ENCODE measurements around the gene TRIM33.
A peak's percentile ranks its signal among the peaks of the same experiment; 100 is the strongest.
"Not testable (repeated sequence)": the region's sequence is repeated elsewhere in the genome, so short reads cannot be mapped to it uniquely, and the experiment has no call there.

TRIM33 gene

DNA sequence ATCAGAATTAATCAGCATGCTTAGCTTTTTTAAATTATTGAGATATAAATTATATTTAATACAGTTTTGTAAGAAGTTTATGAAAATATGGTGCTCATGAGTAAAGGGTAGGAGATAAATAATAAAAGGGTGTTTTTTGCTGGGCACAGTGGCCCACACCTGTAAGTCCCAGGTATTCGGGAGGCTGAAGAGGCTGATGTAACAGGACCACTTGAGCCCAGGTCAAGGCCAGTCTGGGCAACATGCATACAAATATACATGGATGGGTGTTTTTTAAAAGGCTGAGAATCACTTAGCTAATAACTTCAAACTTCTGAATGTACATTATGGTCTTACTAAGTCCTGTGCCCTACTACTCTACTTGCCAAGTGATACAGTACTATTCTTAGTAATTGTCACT lies 73.2 kb downstream of the TRIM33 start:
- Histone ChIP-seq H3K9ac (no peak overlapping the region), H4K20me1 (peaks cover 0 to 25% (median 5%) of the 10 kb centered on the region in 11 experiments; a peak in 8 of 22 replicates), H3K27me3 (no peaks in the 10 kb centered on the region), H3K9me3 (replicated peaks in 1 of 11) (peaks cover 0 to 12% (median 0%) of the 10 kb centered on the region in 11 experiments; a peak in 4 of 22 replicates), H3K4me3 (no peak overlapping the region), H3K27ac (no peak overlapping the region), H3K4me2 (no peak overlapping the region), H3K4me1 (peaks cover 0 to 20% (median 0%) of the 10 kb centered on the region in 10 experiments; a peak in 5 of 20 replicates), H3K36me3 (peaks cover 37 to 97% (median 69%) of the 10 kb centered on the region in 11 experiments; a peak in 21 of 22 replicates)
- no peak for TF ChIP-seq Cebpa-rat (IDR thresholded peaks at IDR 0.05)

DNA sequence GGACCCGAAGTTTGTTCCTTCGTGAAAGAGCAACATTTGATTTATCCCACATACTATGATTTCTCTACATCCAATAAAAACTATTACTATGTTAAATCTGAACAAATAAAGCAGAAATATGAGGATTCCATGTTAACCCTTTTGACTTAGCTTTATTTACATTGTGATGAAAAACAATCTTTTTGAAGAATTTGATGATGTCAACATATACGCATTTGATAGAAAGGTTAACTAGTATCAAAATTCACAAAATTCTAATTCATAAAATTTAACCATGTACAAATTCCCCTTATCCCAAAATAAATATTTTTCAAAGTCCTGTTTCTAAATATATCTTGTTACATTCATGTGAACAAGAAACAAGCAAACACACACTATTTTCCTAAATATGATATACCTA lies 74.2 kb downstream of the TRIM33 start:
- no peak for TF ChIP-seq Cebpa-rat (IDR thresholded peaks at IDR 0.05)
- no peak overlapping the region for H3K4me3 ChIP-seq
- H3K27me3 ChIP-seq, result no peaks in the 10 kb centered on the region
- peaks cover 0 to 25% (median 5%) of the 10 kb centered on the region in 11 experiments; a peak in 8 of 22 replicates for H4K20me1 ChIP-seq
- no peak overlapping the region for H3K27ac ChIP-seq
- H3K9me3 ChIP-seq (replicated peaks in 1 of 11), result peaks cover 0 to 12% (median 0%) of the 10 kb centered on the region in 11 experiments; a peak in 3 of 22 replicates
- peaks cover 38 to 97% (median 71%) of the 10 kb centered on the region in 11 experiments; a peak in 21 of 22 replicates for H3K36me3 ChIP-seq
- H3K9ac ChIP-seq, result no peak overlapping the region
- peaks cover 0 to 24% (median 2%) of the 10 kb centered on the region in 10 experiments; a peak in 9 of 20 replicates for H3K4me1 ChIP-seq
- no peak overlapping the region for H3K4me2 ChIP-seq

DNA sequence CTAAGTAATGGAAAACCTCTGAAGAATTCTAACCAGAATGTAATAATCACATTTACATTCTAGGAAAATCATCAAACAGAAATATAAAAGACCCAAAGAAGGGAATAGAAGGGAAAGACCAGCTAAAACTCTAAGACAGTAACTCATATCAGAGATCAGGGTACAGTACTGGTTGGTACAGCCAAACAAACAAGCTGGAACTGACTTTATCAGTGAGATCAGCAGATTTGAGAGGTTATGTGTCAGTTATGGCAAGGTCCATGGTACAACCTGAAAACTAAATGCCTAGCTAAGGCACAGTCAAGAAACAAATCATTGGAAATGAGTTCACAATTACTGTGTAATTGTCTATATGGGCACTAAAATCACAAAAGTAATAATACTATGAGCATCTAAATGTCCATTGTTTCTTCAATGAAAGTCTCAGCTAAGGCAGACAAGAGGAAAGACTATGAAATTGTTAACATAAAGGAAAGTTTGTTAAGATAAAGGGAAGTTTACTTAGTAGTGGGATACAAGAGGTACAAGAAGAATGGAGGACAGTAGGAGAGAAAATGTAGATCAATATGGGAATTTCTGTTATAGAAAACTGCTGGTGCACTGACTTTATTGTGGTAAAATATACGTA lies 75.8 kb downstream of the TRIM33 start:
- Histone ChIP-seq H3K27me3 (no peaks in the 10 kb centered on the region), H3K4me1 (peaks cover 5 to 24% (median 15%) of the 10 kb centered on the region in 10 experiments; a peak in 18 of 20 replicates), H3K4me2 (no peak overlapping the region), H3K4me3 (no peak overlapping the region), H3K27ac (no peak overlapping the region), H3K9me3 (replicated peaks in 1 of 11) (peaks cover 0 to 5% (median 0%) of the 10 kb centered on the region in 11 experiments; a peak in 2 of 22 replicates), H3K9ac (no peak overlapping the region), H3K36me3 (peaks cover 37 to 97% (median 72%) of the 10 kb centered on the region in 11 experiments), H4K20me1 (peaks cover 0 to 24% (median 5%) of the 10 kb centered on the region in 11 experiments; a peak in 10 of 22 replicates)
- no peak for TF ChIP-seq Cebpa-rat (IDR thresholded peaks at IDR 0.05)

DNA sequence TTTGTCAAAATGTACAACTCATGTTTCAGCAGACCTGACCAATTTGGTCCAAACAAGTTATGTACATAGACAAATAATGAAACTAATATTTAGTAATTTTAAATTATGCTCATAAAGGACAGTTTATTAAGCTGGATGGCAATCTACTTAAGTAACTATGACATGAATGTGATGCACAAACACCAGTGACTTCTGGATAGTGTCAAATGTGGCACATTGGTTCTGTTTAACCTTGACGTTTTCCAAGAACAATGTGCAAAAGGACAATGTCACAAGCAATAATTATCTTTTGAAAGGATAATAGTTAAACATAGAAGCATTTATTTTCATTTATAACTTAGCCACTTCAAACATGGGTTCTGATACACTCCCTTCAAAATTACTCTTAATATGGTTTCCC lies 80.0 kb downstream of the TRIM33 start:
- no peak overlapping the region for H3K27ac ChIP-seq
- H3K36me3 ChIP-seq, result peaks cover 38 to 96% (median 66%) of the 10 kb centered on the region in 11 experiments
- TF ChIP-seq Cebpa-rat (IDR thresholded peaks at IDR 0.05), result no peak
- H3K9me3 ChIP-seq (replicated peaks in 1 of 11), result no peaks in the 10 kb centered on the region
- H3K4me2 ChIP-seq, result peak overlapping the region in 4 of 11 experiments; percentile 11 to 46 (median 22); a peak in 1 of 22 replicates
- peaks cover 0 to 23% (median 18%) of the 10 kb centered on the region in 10 experiments; a peak in 17 of 20 replicates for H3K4me1 ChIP-seq
- peaks cover 0 to 21% (median 3%) of the 10 kb centered on the region in 11 experiments; a peak in 9 of 22 replicates for H4K20me1 ChIP-seq
- H3K9ac ChIP-seq, result no peak overlapping the region
- H3K27me3 ChIP-seq, result no peaks in the 10 kb centered on the region
- no peak overlapping the region for H3K4me3 ChIP-seq

DNA sequence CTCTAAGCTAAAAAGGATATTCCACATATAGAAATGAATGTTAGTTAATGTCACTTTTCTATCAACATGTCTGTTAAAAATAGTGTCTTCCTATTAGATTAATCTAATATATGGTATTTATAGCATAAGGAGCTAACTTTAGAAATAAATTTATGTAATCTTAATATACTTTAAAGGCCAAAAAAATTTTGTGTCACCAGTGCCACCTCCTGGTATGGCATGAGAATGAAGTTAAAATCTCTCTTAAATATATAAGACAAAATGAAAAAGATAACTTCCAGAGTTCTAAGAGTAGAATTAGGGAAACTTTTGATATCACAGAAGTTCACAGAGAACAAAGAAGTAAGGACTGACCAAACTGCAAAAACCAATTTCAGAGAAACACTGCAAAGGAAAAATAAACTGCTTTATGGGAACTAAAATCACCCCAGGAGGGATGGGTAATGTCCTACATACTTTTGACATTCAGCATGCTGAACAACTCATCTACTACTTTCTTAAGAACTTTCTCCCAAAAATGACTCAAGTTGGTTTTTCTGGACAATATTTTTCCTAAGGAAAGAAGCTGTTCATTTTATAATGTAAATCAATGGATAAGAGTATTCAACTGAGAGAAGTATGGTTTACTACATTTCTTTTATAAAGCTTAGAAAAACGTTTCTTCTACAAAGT lies 82.8 kb downstream of the TRIM33 start:
- no peaks in the 10 kb centered on the region for H3K9me3 ChIP-seq (replicated peaks in 1 of 11)
- peaks cover 0 to 23% (median 18%) of the 10 kb centered on the region in 10 experiments; a peak in 17 of 20 replicates for H3K4me1 ChIP-seq
- no peak overlapping the region for H3K27ac ChIP-seq
- H3K27me3 ChIP-seq, result no peaks in the 10 kb centered on the region
- H3K4me2 ChIP-seq, result no peak overlapping the region
- H4K20me1 ChIP-seq, result peaks cover 0 to 21% (median 0%) of the 10 kb centered on the region in 11 experiments; a peak in 6 of 22 replicates
- no peak overlapping the region for H3K4me3 ChIP-seq
- H3K36me3 ChIP-seq, result peaks cover 59 to 97% (median 79%) of the 10 kb centered on the region in 11 experiments
- no peak overlapping the region for H3K9ac ChIP-seq
- no peak for TF ChIP-seq Cebpa-rat (IDR thresholded peaks at IDR 0.05)

DNA sequence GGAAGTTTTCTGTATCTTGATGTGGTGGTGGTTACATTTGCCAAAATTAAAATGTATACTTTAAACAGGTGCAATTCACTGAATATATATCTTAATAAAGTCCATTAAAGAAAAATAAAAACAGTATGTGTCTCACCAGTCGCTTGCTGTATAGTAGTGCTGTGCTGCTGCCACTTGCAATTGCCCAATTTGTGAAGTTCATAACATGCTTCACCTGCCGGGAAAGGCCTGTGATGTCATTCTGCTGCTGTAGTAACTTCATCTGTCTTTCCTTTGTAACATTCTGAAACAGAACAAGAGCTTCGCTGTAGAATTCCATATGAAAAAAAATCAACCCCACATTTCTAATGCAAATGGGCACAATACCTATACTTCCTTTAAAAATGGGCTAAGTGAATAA lies 83.4 kb downstream of the TRIM33 start:
- Histone ChIP-seq H3K4me2 (no peak overlapping the region), H3K9ac (no peak overlapping the region), H3K36me3 (peaks cover 58 to 97% (median 78%) of the 10 kb centered on the region in 11 experiments), H4K20me1 (peaks cover 0 to 21% (median 0%) of the 10 kb centered on the region in 11 experiments; a peak in 6 of 22 replicates), H3K4me3 (no peak overlapping the region), H3K9me3 (replicated peaks in 1 of 11) (no peaks in the 10 kb centered on the region), H3K27me3 (no peaks in the 10 kb centered on the region), H3K4me1 (peaks cover 0 to 23% (median 18%) of the 10 kb centered on the region in 10 experiments; a peak in 17 of 20 replicates), H3K27ac (no peak overlapping the region)
- no peak for TF ChIP-seq Cebpa-rat (IDR thresholded peaks at IDR 0.05)

DNA sequence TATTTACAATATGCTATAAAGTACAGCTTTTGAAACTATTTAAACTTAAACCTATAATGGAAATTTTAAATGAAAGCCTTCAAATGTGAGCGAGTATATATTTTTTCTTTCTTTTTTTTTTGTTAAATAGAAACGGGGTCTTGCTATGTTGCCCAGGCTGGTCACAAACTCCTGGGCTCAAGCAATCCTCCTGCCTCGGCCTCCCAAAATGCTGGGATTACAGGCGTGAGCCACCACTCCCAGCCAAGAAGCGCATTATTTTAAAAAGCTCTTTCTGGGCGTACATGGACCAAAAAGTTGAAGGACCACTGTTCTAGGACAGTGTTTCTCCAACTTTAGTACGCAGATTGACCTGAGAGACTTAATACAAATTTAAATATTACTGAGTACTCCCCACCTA lies 87.5 kb downstream of the TRIM33 start:
- Histone ChIP-seq H3K4me2 (no peak overlapping the region), H4K20me1 (peaks cover 0 to 11% (median 0%) of the 10 kb centered on the region in 11 experiments; a peak in 4 of 22 replicates), H3K27ac (no peak overlapping the region), H3K27me3 (no peaks in the 10 kb centered on the region), H3K9ac (no peak overlapping the region), H3K36me3 (peaks cover 89 to 98% (median 94%) of the 10 kb centered on the region in 11 experiments), H3K9me3 (replicated peaks in 1 of 11) (peaks cover 0 to 11% (median 7%) of the 10 kb centered on the region in 11 experiments; a peak in 7 of 22 replicates), H3K4me1 (no peaks in the 10 kb centered on the region), H3K4me3 (no peak overlapping the region)
- no peak for TF ChIP-seq Cebpa-rat (IDR thresholded peaks at IDR 0.05)

DNA sequence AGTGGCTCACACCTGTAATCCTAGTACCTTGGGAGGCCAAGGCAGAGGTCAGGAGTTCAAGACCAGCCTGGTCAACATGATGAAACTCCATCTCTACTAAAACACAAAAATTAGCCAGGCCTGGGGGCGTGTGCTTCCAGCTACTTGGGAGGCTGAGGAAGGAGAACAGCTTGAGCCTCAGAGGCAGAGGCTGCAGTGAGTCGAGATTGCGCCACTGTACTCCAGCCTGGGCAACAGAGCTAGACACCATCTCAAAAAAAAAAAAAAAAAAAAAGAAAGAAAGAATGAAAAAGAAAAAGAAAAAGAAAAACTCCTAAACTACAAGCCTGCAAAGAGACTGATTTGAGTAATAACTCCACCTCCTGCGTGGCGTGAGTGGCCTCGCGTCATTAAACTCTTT lies 92.1 kb downstream of the TRIM33 start:
- peaks cover 90 to 100% (median 98%) of the 10 kb centered on the region in 11 experiments for H3K36me3 ChIP-seq
- H3K4me1 ChIP-seq, result not testable (repeated sequence)

DNA sequence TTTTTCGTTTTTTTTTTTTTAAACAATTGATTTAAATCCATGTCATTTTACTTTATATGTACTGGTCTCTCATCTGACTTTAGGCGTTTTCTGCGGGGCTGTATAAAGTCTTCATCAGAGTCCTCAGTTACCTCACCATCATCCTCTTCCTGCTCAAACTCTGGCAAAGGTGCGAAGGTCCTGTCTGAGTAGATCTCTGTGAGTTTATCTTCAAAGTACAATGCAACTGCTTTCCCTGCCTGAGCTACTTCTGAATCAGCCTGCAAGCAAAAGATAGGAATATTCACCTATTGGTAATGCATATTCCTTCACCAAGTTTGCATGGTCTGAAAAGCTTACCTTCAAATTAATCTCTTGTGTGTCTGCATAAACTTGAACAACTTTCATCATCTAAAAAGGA lies 113.4 kb downstream of the TRIM33 start:
- no peaks in the 10 kb centered on the region for H3K27me3 ChIP-seq
- no peaks in the 10 kb centered on the region for H3K9me3 ChIP-seq (replicated peaks in 1 of 11)
- H3K4me2 ChIP-seq, result no peak overlapping the region
- peaks cover 75 to 100% (median 94%) of the 10 kb centered on the region in 11 experiments for H3K36me3 ChIP-seq
- H4K20me1 ChIP-seq, result no peaks in the 10 kb centered on the region
- no peak overlapping the region for H3K27ac ChIP-seq
- no peak overlapping the region for H3K9ac ChIP-seq
- no peak for TF ChIP-seq Cebpa-rat (IDR thresholded peaks at IDR 0.05)
- peaks cover 0 to 8% (median 0%) of the 10 kb centered on the region in 10 experiments; a peak in 1 of 20 replicates for H3K4me1 ChIP-seq
- no peak overlapping the region for H3K4me3 ChIP-seq

More for the DNA sequence above, 92.1 kb downstream of the TRIM33 start:
- H3K27ac ChIP-seq, H3K27me3 ChIP-seq, H3K9ac ChIP-seq, H3K4me3 ChIP-seq, H3K4me2 ChIP-seq, H4K20me1 ChIP-seq: not testable (repeated sequence)
- peaks cover 0 to 11% (median 7%) of the 10 kb centered on the region in 11 experiments; a peak in 7 of 22 replicates for H3K9me3 ChIP-seq (replicated peaks in 1 of 11)
